HCT116 (cell line): ENCODE data around the gene EFS. TPM values are rescaled to one million over a fixed set of nuclear protein-coding genes. Genes with fewer than 3 reads are reported as not detected.

ENCODE experiments used
- ATAC-seq: fragments of 200-7000 bp; cut with Tn5 transposase; 2 replicates; pipeline ENCODE4 v1.9.1; 2020; ENCODE audit warnings: mild to moderate bottlenecking, moderate library complexity
- BruUV-seq: library from RNA; stranded (reverse); fragments of 400-500 nt; replicated peaks from 2 replicates; lab custom pipeline; 2021; lab: Mats Ljungman, UMichigan
- CTCF ChIA-PET: fragments of 300-600 bp; sonication (Branson Sonifier 250); formaldehyde crosslinking; loops from one replicate; lab custom pipeline; 2021; ENCODE audit warnings: antibody characterized with exemption; lab: Charles Lee
- POLR2A ChIA-PET: fragments of 300-600, 350-600 bp; sonication (Branson Sonifier 250); formaldehyde crosslinking; loops from one replicate; lab custom pipeline; 2021; ENCODE audit warnings: antibody characterized with exemption; lab: Charles Lee
- RAD21 ChIA-PET, 2 experiments: fragments of 300-600 bp; sonication (Branson Sonifier 250); formaldehyde crosslinking; loops; one replicate each; lab custom pipeline; 2023; ENCODE audit warnings: low total read pairs in 2 of 2; ENCODE audit not compliant: uncharacterized antibody in 2 of 2, unreplicated experiment in 2 of 2, low non-redundant PET in 1 of 2; lab: Charles Lee
- DNase-seq: peaks from one replicate; pipeline ENCODE4 v3.0.0-alpha.2; 2010; ENCODE audit warnings: low read depth, low spot score
- H2AFZ ChIP-seq: fragments of 200-600 bp; shearing (Covaris generic), sonication (generic); 2 replicates; pipeline ENCODE4 v1.6.1; 2017; ENCODE audit warnings: low read depth, mixed run types, mixed read lengths, antibody characterized with exemption, low read length; ENCODE audit not compliant: poor library complexity, severe bottlenecking
- H3K27ac ChIP-seq: 2 replicates; pipeline ENCODE4 v1.5.1; 2012; ENCODE audit warnings: low read depth, low read length
- H3K27me3 ChIP-seq: fragments of 200-600 bp; sonication (generic); 2 replicates; pipeline ENCODE4 v1.6.1; 2016; ENCODE audit warnings: mixed run types, low read length, mixed read lengths; ENCODE audit not compliant: insufficient read depth
- H3K36me3 ChIP-seq, 2 experiments: fragments of 200-500 bp in 1 of 2; fragments of 200-600 bp in 1 of 2; sonication (Bioruptor generic) in 1 of 2; sonication (generic) in 1 of 2; 2 replicates each; pipeline versions ENCODE4 v1.5.1 to v1.6.1; 2014 to 2016; ENCODE audit warnings: low read length in 2 of 2, inconsistent platforms in 1 of 2, mixed read lengths in 1 of 2, mixed run types in 1 of 2; ENCODE audit not compliant: insufficient read depth in 2 of 2, control insufficient read depth in 1 of 2
- H3K4me1 ChIP-seq, 2 experiments: fragments of 200-600 bp in 1 of 2; sonication (generic) in 1 of 2; 2 replicates each; pipeline versions ENCODE4 v1.5.1 to v1.6.1; 2012 to 2017; ENCODE audit warnings: low read length in 2 of 2, inconsistent platforms in 1 of 2, mild to moderate bottlenecking in 1 of 2, mixed read lengths in 1 of 2, mixed run types in 1 of 2, moderate library complexity in 1 of 2; ENCODE audit not compliant: insufficient read depth in 2 of 2, control insufficient read depth in 1 of 2
- H3K4me2 ChIP-seq: fragments of 200-600 bp; sonication (generic); 2 replicates; pipeline ENCODE4 v1.6.1; 2017; ENCODE audit warnings: mixed run types, low read length, mixed read lengths
- H3K4me3 ChIP-seq, 2 experiments: fragments of 200-600 bp in 1 of 2; sonication (generic) in 1 of 2; replicated peaks in 1 of 2; 2 replicates each; pipeline ENCODE4 v1.5.1; 2011 to 2016; ENCODE audit warnings: low read length in 2 of 2, control low read depth in 1 of 2, low read depth in 1 of 2, mild to moderate bottlenecking in 1 of 2, mixed read lengths in 1 of 2, mixed run types in 1 of 2
- H3K79me2 ChIP-seq: fragments of 200-600 bp; sonication (generic); 2 replicates; pipeline ENCODE4 v1.6.1; 2017; ENCODE audit warnings: mild to moderate bottlenecking, mixed run types, low read length, moderate library complexity, mixed read lengths; ENCODE audit not compliant: insufficient read depth
- H3K9ac ChIP-seq: fragments of 200-600 bp; sonication (generic); 2 replicates; pipeline ENCODE4 v1.6.1; 2016; ENCODE audit warnings: low read length, mixed read lengths
- H3K9me2 ChIP-seq: fragments of 200-600 bp; sonication (generic), shearing (Covaris generic); 2 replicates; pipeline ENCODE4 v1.6.1; 2017; ENCODE audit warnings: mixed run types, mild to moderate bottlenecking, moderate library complexity; ENCODE audit not compliant: insufficient read depth
- H3K9me3 ChIP-seq, 2 experiments: fragments of 200-500 bp in 1 of 2; fragments of 200-600 bp in 1 of 2; sonication (Bioruptor generic) in 1 of 2; sonication (generic) in 1 of 2; 2 replicates each; pipeline ENCODE4 v1.6.1; 2014 to 2017; ENCODE audit warnings: low read length in 2 of 2, mixed read lengths in 2 of 2, inconsistent platforms in 1 of 2, low read depth in 1 of 2, mild to moderate bottlenecking in 1 of 2, mixed run types in 1 of 2, moderate library complexity in 1 of 2; ENCODE audit not compliant: control insufficient read depth in 1 of 2, insufficient read depth in 1 of 2
- H4K20me1 ChIP-seq: fragments of 200-600 bp; sonication (generic), shearing (Covaris generic); 2 replicates; pipeline ENCODE4 v1.6.1; 2017; ENCODE audit warnings: mixed run types, mild to moderate bottlenecking, moderate library complexity; ENCODE audit not compliant: insufficient read depth
- CTCF ChIP-seq, 3 experiments: fragments of 200-600 bp in 1 of 3; sonication (generic) in 1 of 3; IDR thresholded peaks in 2 of 3; conservative IDR thresholded peaks in 1 of 3; 2 replicates each; pipeline ENCODE4 v1.5.1; 2012 to 2017; ENCODE audit warnings: low read depth in 2 of 3, low read length in 2 of 3, antibody characterized with exemption in 1 of 3, borderline replicate concordance in 1 of 3, control low read depth in 1 of 3, mild to moderate bottlenecking in 1 of 3, mixed read lengths in 1 of 3, mixed run types in 1 of 3, moderate library complexity in 1 of 3; ENCODE audit not compliant: insufficient read depth in 1 of 3
- EGR1 ChIP-seq: IDR thresholded peaks from 2 replicates; pipeline ENCODE4 v1.6.1; 2012; ENCODE audit warnings: low read depth
- ELF1 ChIP-seq: IDR thresholded peaks from 2 replicates; pipeline ENCODE4 v1.6.1; 2012; ENCODE audit warnings: low read depth, borderline replicate concordance
- EZH2 ChIP-seq: fragments of 200-600 bp; sonication (generic); IDR thresholded peaks from 2 replicates; pipeline ENCODE4 v1.6.1; 2017; ENCODE audit warnings: antibody characterized with exemption, mixed run types
- POLR2AphosphoS5 ChIP-seq: IDR thresholded peaks from 2 replicates; pipeline ENCODE4 v1.6.1; 2011; ENCODE audit warnings: mild to moderate bottlenecking, low read depth, low read length, moderate library complexity
- SP1 ChIP-seq: IDR thresholded peaks from 2 replicates; pipeline ENCODE4 v1.6.1; 2012; ENCODE audit warnings: low read depth
- TCF7L2 ChIP-seq: IDR thresholded peaks from 2 replicates; pipeline ENCODE4 v1.7.0; 2011; ENCODE audit warnings: borderline replicate concordance, inconsistent platforms; ENCODE audit not compliant: insufficient read depth, insufficient read length; ENCODE audit errors: extremely low read depth
- intact Hi-C: fragments of 100-400 bp; cut with micrococcal nuclease; formaldehyde crosslinking; loops from 2 replicates; pipeline ENCODE4 v1.10.0; 2022
- total RNA-seq: library from RNA; stranded (reverse); gene quantifications from one replicate; pipeline ENCODE4 v1.2.1, GENCODE V29; 2021; ENCODE audit not compliant: unreplicated experiment

The EFS gene
- total RNA-seq, 1 experiment from 2014 or later: 0.10 TPM

GRCh38 chr14:23389396-23389795, 24.4 kb upstream of the EFS start:
- Histone ChIP-seq H3K4me1 (no peaks in the 10 kb centered on the region), H3K4me2 (no peak overlapping the region), H3K79me2 (no peaks in the 10 kb centered on the region), H3K4me3 (no peak overlapping the region), H3K27ac (no peak overlapping the region), H4K20me1 (no peaks in the 10 kb centered on the region), H3K9me2 (no peaks in the 10 kb centered on the region), H3K27me3 (peaks cover 13% of the 10 kb centered on the region; the same call in 1 of the 2 replicates), H2AFZ (no peak overlapping the region), H3K9me3 (no peaks in the 10 kb centered on the region), H3K36me3 (no peaks in the 10 kb centered on the region), H3K9ac (no peak overlapping the region)
- DNase-seq (no peak), ATAC-seq (no peak)
- intact Hi-C loops: no loop called here
- ChIA-PET CTCF (no interaction called here), POLR2A (no interaction called here), RAD21 (no interaction called here)
- no TSS peak for BruUV-seq
- TF ChIP-seq CTCF (IDR thresholded peaks at IDR 0.05 in 2 of 3, conservative IDR thresholded peaks at IDR 0.05 in 1 of 3; ENCODE audit: borderline replicate concordance in 1 of 3, insufficient read depth in 1 of 3, low read depth in 2 of 3, low read length in 2 of 3): no peak
- TF ChIP-seq EGR1: no peak

- peaks cover 13% of the 10 kb centered on the region; the same call in 1 of the 2 replicates for H3K27me3 ChIP-seq
- no peaks in the 10 kb centered on the region for H3K4me1 ChIP-seq
- ChIA-PET RAD21 (no interaction called here), POLR2A (no interaction called here), CTCF (interaction anchor here (1.0 kb wide), 1 partner anchor 9 kb away, joined by 5 read pairs; no protein-coding TSS in a partner anchor)
- no peaks in the 10 kb centered on the region for H3K36me3 ChIP-seq
- BruUV-seq: no TSS peak
- no peaks in the 10 kb centered on the region for H3K79me2 ChIP-seq
- no peak for ATAC-seq
- H3K9ac ChIP-seq: no peak overlapping the region
- no peak overlapping the region for H2AFZ ChIP-seq
- H3K4me2 ChIP-seq: no peak overlapping the region
- no peak for DNase-seq
- no peaks in the 10 kb centered on the region for H3K9me2 ChIP-seq
- H4K20me1 ChIP-seq: no peaks in the 10 kb centered on the region
- H3K4me3 ChIP-seq: no peak overlapping the region
- H3K27ac ChIP-seq: no peak overlapping the region
- TF ChIP-seq EZH2 (no peak), TCF7L2 (no peak), SP1 (no peak), POLR2AphosphoS5 (no peak), ELF1 (no peak)
- intact Hi-C loops: no loop called here
- no peaks in the 10 kb centered on the region for H3K9me3 ChIP-seq
Observed at GRCh38 chr14:23388996-23389395, 24.0 kb upstream of the EFS start.
